ENCODE measurements around the gene CYP1A2. TPM values are rescaled to one million over a fixed set of nuclear protein-coding genes. Genes with fewer than 3 reads are reported as not detected.

CYP1A2 gene
- total RNA-seq, 2 experiments from 2014 or later = not detected

GRCh38 chr15:74722591-74722990, 26.1 kb upstream of the CYP1A2 start:
- intact Hi-C loops (cut with DNase I, micrococcal nuclease) = no loop called here
- Mint-ChIP-seq H3K27me3 (no peaks in the 10 kb centered on the region), H3K4me3 (peak overlapping the region; percentile 31), H3K27ac (no peak overlapping the region), H3K4me1 (ENCODE audit: low read depth) (peaks cover 5% of the 10 kb centered on the region), H3K9me3 (no peaks in the 10 kb centered on the region), H3K36me3 (ENCODE audit: low read depth) (no peaks in the 10 kb centered on the region)
- Histone ChIP-seq H3K4me1 (ENCODE audit: insufficient read depth, low read length) (peaks cover 15% of the 10 kb centered on the region), H3K27me3 (ENCODE audit: control insufficient read depth in 1 of 2, insufficient read depth in 2 of 2, low read length in 2 of 2) (no peaks in the 10 kb centered on the region), H3K36me3 (ENCODE audit: insufficient read depth, low read length) (no peaks in the 10 kb centered on the region), H3K4me3 (ENCODE audit: low read length) (no peak overlapping the region), H3K9me3 (ENCODE audit: control insufficient read depth in 1 of 2, insufficient read depth in 1 of 2, low read length in 2 of 2) (no peaks in the 10 kb centered on the region), H3K27ac (ENCODE audit: low read depth in 1 of 2, low read length in 2 of 2) (no peak overlapping the region)
- TF ChIP-seq, protein P1, sequence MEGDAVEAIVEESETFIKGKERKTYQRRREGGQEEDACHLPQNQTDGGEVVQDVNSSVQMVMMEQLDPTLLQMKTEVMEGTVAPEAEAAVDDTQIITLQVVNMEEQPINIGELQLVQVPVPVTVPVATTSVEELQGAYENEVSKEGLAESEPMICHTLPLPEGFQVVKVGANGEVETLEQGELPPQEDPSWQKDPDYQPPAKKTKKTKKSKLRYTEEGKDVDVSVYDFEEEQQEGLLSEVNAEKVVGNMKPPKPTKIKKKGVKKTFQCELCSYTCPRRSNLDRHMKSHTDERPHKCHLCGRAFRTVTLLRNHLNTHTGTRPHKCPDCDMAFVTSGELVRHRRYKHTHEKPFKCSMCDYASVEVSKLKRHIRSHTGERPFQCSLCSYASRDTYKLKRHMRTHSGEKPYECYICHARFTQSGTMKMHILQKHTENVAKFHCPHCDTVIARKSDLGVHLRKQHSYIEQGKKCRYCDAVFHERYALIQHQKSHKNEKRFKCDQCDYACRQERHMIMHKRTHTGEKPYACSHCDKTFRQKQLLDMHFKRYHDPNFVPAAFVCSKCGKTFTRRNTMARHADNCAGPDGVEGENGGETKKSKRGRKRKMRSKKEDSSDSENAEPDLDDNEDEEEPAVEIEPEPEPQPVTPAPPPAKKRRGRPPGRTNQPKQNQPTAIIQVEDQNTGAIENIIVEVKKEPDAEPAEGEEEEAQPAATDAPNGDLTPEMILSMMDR (IDR thresholded peaks at IDR 0.05) = no peak
- ATAC-seq (ENCODE audit: poor library complexity) (no peak), DNase-seq (no peak)
- POLR2A ChIA-PET = no interaction called here
- CTCF ChIA-PET = no interaction called here

GRCh38 chr15:74723187-74723586, 25.5 kb upstream of the CYP1A2 start:
- ChIA-PET POLR2A (no interaction called here), CTCF (no interaction called here)
- H3K27me3 ChIP-seq (ENCODE audit: control insufficient read depth in 1 of 2, insufficient read depth in 2 of 2, low read length in 2 of 2) = no peaks in the 10 kb centered on the region
- H3K27ac ChIP-seq (ENCODE audit: low read depth in 1 of 2, low read length in 2 of 2) = no peak overlapping the region
- intact Hi-C loops (cut with DNase I, micrococcal nuclease) = no loop called here
- ATAC-seq (ENCODE audit: poor library complexity) (no peak), DNase-seq (no peak)
- no peak overlapping the region for H3K4me3 ChIP-seq (ENCODE audit: low read length)
- TF ChIP-seq, protein P1 (IDR thresholded peaks at IDR 0.05) = no peak
- no peaks in the 10 kb centered on the region for H3K36me3 Mint-ChIP-seq (ENCODE audit: low read depth)
- no peak overlapping the region for H3K27ac Mint-ChIP-seq
- H3K9me3 ChIP-seq (ENCODE audit: control insufficient read depth in 1 of 2, insufficient read depth in 1 of 2, low read length in 2 of 2) = no peaks in the 10 kb centered on the region
- H3K36me3 ChIP-seq (ENCODE audit: insufficient read depth, low read length) = no peaks in the 10 kb centered on the region
- H3K4me1 Mint-ChIP-seq (ENCODE audit: low read depth) = peaks cover 5% of the 10 kb centered on the region
- H3K4me1 ChIP-seq (ENCODE audit: insufficient read depth, low read length) = peaks cover 15% of the 10 kb centered on the region
- no peak overlapping the region for H3K4me3 Mint-ChIP-seq
- no peaks in the 10 kb centered on the region for H3K27me3 Mint-ChIP-seq
- no peaks in the 10 kb centered on the region for H3K9me3 Mint-ChIP-seq

DNA sequence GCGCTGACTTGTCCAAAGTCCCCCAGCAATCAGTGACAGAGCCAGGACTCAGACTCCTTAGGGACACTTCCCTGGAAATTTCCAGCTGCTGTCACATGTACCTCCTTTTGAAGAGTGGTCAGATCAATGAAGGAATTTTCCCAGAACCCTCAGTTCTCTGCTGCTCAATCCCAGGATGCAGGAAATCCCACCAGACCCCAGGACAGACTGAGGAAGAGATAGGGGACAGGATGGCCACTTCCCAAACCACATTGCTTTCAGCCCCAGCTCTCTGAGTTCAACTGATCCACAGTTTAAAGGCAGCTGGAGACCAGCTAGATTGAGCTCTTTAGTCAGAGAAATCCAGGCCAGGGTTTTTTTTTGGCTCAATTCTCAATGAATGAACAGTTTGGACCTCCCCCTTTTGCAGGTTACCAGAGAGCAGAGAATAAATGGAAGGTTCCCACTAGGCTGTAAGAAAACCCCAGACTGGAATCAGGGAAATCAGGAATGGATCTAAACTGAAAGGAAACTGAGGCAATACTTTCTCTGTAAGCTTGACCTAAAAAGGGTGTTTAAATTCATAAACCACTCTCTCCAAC, 24.8 kb upstream of the CYP1A2 start:
- ATAC-seq (ENCODE audit: poor library complexity) = peak; percentile 46
- Mint-ChIP-seq H3K4me3 (peak overlapping the region; percentile 42), H3K27ac (no peak overlapping the region), H3K36me3 (ENCODE audit: low read depth) (no peaks in the 10 kb centered on the region), H3K27me3 (no peaks in the 10 kb centered on the region), H3K4me1 (ENCODE audit: low read depth) (peaks cover 5% of the 10 kb centered on the region), H3K9me3 (no peaks in the 10 kb centered on the region)
- ChIA-PET POLR2A (no interaction called here), CTCF (interaction anchor here (0.6 kb wide), 1 partner anchor 213 kb away, joined by 5 read pairs; no protein-coding TSS in a partner anchor)
- no peaks in the 10 kb centered on the region for H3K9me3 ChIP-seq (ENCODE audit: control insufficient read depth in 1 of 2, insufficient read depth in 1 of 2, low read length in 2 of 2)
- peaks cover 15% of the 10 kb centered on the region for H3K4me1 ChIP-seq (ENCODE audit: insufficient read depth, low read length)
- TF ChIP-seq, protein P1 (IDR thresholded peaks at IDR 0.05) = no peak
- intact Hi-C loops (cut with DNase I, micrococcal nuclease) = no loop called here
- no peaks in the 10 kb centered on the region for H3K36me3 ChIP-seq (ENCODE audit: insufficient read depth, low read length)
- peak in 3 of 14 experiments; percentile 41 to 58 (median 45) for DNase-seq
- no peak overlapping the region for H3K27ac ChIP-seq (ENCODE audit: low read depth in 1 of 2, low read length in 2 of 2)
- no peaks in the 10 kb centered on the region for H3K27me3 ChIP-seq (ENCODE audit: control insufficient read depth in 1 of 2, insufficient read depth in 2 of 2, low read length in 2 of 2)
- no peak overlapping the region for H3K4me3 ChIP-seq (ENCODE audit: low read length)

Measured in CD4-positive, alpha-beta T cell (primary cell).